Measurements from ENCODE around the gene NAA38.
"Not testable (repeated sequence)": the region's sequence is repeated elsewhere in the genome, so short reads cannot be mapped to it uniquely, and the experiment has no call there.

NAA38 gene

DNA sequence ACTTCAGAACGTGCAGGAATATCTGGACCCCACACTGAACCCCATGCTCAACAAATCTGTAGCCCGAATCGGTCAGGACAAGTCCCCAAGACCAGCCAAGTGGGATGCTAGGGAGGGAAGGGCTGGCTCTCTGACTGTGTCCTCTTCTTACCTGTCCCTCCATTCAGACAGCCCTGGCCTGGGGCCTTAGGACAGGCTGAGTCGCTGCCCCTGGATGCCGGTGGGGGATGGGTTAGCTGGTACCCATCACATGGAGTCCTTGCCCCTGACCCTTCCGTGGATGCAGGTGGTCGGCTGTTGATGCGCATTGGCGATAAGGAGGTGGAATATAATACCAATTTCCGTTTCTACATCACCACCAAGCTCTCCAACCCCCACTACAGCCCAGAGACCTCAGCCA, 39.3 kb downstream of the NAA38 start:
- no peak for DNase-seq (ENCODE audit: low read depth)
- H3K4me3 ChIP-seq (ENCODE audit: low read depth, low read length): no peak overlapping the region
- TF ChIP-seq, protein P1, sequence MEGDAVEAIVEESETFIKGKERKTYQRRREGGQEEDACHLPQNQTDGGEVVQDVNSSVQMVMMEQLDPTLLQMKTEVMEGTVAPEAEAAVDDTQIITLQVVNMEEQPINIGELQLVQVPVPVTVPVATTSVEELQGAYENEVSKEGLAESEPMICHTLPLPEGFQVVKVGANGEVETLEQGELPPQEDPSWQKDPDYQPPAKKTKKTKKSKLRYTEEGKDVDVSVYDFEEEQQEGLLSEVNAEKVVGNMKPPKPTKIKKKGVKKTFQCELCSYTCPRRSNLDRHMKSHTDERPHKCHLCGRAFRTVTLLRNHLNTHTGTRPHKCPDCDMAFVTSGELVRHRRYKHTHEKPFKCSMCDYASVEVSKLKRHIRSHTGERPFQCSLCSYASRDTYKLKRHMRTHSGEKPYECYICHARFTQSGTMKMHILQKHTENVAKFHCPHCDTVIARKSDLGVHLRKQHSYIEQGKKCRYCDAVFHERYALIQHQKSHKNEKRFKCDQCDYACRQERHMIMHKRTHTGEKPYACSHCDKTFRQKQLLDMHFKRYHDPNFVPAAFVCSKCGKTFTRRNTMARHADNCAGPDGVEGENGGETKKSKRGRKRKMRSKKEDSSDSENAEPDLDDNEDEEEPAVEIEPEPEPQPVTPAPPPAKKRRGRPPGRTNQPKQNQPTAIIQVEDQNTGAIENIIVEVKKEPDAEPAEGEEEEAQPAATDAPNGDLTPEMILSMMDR (IDR thresholded peaks at IDR 0.05; ENCODE audit: low read depth, low read length, missing control alignments): no peak

DNA sequence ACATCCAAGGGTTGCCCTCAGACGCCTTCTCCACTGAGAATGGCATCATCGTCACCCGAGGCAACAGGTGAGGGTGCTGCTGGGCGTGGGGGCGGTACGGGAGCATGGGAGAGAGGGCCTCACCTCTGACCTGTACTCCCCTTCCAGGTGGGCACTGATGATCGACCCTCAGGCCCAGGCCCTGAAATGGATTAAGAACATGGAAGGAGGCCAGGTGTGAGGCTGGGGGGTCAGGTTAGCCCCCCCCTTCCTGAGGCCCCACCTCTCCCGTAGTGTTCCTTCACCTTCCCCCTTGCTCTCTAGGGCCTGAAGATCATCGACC, 39.8 kb downstream of the NAA38 start:
- TF ChIP-seq, protein P1 (IDR thresholded peaks at IDR 0.05; ENCODE audit: low read depth, low read length, missing control alignments): no peak
- no peak for DNase-seq (ENCODE audit: low read depth)
- no peak overlapping the region for H3K4me3 ChIP-seq (ENCODE audit: low read depth, low read length)

DNA sequence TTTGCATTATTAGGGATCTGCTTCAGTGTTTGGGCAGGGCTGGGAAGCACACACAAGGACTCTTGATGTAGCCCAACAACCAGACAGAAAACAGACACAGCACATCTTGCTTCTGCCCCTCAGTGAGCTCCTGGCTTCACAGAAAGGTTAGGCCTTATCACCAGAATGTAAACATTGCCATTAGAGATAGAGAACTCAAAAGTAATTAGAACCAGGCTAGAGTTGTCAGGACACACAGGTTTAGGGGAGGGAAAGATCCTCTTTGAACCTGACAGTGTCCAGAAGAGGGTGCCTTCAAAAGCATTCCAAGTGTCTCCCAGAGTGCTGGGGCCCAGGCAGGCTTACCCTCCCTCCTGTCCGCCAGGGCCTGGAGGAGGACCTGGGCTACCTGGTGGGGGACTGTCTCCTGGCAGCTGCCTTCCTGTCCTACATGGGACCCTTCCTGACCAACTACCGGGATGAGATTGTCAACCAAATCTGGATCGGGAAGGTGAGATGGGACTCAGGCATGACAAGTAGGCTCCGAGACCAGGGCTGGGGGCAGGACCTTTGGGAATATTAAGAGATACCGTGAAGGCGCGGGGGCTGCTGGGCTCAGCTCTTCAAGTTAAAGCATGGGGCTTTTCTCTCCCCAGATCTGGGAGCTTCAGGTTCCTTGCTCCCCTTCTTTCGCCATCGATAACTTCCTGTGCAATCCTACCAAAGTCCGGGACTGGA, 40.3 kb downstream of the NAA38 start:
- TF ChIP-seq, protein P1 (IDR thresholded peaks at IDR 0.05; ENCODE audit: low read depth, low read length, missing control alignments): no peak
- DNase-seq (ENCODE audit: low read depth): no peak

DNA sequence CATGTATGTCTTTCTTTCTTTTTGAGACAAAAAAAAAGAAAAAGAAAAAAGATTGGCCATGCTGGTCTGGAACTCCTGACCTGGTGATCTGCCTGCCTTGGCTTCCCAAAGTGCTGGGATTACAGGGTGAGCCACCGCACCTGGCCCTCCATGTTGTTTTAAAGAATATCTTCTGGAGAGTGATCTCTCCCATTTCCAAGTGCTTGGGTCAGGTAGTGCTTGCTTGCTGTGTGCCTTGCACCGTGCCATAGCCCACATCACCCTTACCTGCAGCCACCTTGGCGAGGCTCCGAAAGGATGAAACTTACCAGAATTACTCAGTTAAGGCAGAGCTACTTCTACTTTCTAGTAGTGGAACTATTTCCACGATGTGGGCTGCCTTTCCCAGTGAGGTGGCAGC, 42.4 kb downstream of the NAA38 start:
- TF ChIP-seq, protein P1 (IDR thresholded peaks at IDR 0.05; ENCODE audit: low read depth, low read length, missing control alignments): no peak
- DNase-seq (ENCODE audit: low read depth): no peak
- no peak overlapping the region for H3K4me3 ChIP-seq (ENCODE audit: low read depth, low read length)

More for the DNA sequence above, 40.3 kb downstream of the NAA38 start:
- no peak overlapping the region for H3K4me3 ChIP-seq (ENCODE audit: low read depth, low read length)

DNA sequence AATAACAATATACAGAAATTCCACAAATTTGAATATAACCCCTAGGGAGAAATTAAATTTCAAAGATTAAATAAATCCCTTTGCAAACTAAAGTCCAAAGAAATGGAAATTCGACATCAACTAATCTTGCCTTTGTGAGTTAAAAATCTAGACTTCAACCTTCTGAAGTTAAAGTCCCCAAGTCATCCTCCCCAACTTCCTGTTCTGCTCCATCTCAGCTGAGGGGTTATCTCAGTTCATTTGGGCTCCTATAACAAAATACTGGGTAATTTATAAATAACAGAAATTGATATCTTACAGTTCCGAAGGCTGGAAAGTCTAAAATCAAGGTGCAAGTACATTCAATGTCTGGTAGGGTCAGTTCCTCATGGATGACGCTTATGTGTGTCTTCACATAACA, 46.1 kb downstream of the NAA38 start:
- DNase-seq (ENCODE audit: low read depth): no peak
- no peak overlapping the region for H3K4me3 ChIP-seq (ENCODE audit: low read depth, low read length)
- TF ChIP-seq, protein P1 (IDR thresholded peaks at IDR 0.05; ENCODE audit: low read depth, low read length, missing control alignments): no peak

DNA sequence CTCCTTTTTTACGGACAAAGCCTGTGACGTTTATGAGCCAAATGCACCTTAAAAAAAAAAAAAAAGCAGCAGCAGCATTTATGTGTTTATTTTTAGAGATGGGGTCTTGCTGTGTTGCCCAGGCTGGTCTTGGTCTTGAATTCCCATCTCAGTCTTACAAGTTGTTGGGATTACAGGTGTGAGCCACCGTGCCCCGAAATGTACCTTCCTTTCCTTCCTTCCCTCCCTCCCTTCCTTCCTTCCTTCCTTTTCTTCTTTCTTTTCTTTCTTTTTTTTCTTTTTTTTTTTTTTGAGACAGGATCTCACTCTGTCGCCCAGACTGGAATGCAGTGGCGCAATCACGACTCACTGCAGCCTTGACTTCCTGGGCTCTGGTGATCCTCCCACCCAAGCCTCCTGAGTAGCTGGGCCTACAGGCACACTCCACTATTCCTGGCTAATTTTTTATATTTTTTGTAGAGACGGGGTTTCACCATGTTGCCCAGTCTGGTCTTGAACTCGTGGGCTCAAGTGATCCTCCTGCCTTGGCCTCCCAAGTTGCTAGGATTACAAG, 47.5 kb downstream of the NAA38 start:
- not testable (repeated sequence) for DNase-seq (ENCODE audit: low read depth); H3K4me3 ChIP-seq (ENCODE audit: low read depth, low read length)

DNA sequence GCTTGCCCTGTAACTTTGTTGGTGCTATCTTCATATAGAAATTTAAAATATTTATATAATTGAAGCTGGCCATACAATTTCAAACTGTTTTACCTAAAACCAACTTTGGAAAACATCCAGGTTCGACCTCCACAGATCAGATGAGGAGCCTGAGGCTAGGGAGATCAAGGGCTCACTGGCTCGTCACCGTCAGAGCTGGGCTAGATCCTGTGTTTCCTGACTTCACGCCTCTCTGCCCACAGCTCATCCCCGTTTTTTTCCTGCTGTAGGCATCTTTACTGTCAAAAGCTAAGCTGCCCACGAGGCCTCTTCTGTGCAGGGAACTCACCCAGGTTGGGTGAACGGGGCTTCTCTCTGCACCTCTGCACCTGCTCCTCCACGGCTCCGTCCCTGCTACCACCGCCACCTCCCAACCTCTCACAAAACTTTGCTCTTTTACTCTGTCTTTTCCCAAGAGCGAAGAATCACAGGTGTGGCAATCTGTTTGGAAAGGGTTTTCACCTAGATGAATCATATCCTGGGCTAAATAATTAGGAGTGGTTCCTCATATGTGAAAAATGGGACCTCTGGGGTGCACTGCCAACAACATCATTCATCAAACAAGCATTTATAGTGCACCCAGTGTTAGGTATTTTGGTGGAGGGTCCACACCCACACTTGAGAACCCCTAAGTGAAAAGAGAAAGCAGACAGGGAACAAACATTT, 48.1 kb downstream of the NAA38 start:
- TF ChIP-seq, protein P1 (IDR thresholded peaks at IDR 0.05; ENCODE audit: low read depth, low read length, missing control alignments): no peak
- no peak overlapping the region for H3K4me3 ChIP-seq (ENCODE audit: low read depth, low read length)
- no peak for DNase-seq (ENCODE audit: low read depth)
